ENCODE data around the gene ASTN2. TPM values are rescaled to one million over a fixed set of nuclear protein-coding genes. Genes with fewer than 3 reads are reported as not detected.
A peak's percentile ranks its signal among the peaks of the same experiment; 100 is the strongest.

ASTN2 gene
- total and polyA plus RNA-seq, 2 experiments from 2014 or later = 7.0 to 24.6 TPM

DNA sequence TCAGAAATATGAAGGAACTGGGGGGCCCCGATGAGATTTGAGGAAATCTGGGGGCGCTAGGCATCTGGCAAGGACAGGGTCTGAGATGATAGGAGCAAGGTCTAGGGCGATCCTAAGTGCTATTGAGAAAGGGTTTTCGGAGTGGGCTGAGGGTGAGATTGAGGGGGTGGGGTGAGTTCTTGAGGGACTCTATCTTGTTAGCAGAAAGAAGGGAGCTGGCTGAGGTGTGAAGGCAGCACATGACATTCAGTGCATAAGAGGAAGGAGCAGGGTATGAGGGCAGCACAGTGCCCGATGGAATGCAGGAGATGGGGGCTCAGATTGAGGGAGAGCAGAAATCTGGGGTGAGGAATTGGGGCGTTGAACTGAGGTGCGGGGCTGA, 727.1 kb downstream of the ASTN2 start:
- H3K4me2 ChIP-seq = peak overlapping the region; percentile 96
- H3K9me3 Mint-ChIP-seq = peaks cover 20% of the 10 kb centered on the region
- H3K27me3 Mint-ChIP-seq (ENCODE audit: insufficient read depth, low read depth, poor library complexity) = peaks cover 12% of the 10 kb centered on the region
- peak overlapping the region; percentile 55; the same call in 1 of the 2 replicates for H3K27ac Mint-ChIP-seq
- no peaks in the 10 kb centered on the region for H3F3A ChIP-seq (replicated peaks; ENCODE audit: low read depth)
- no peak for TF ChIP-seq POLR2AphosphoS5 (IDR thresholded peaks at IDR 0.05; ENCODE audit: low read depth)
- TF ChIP-seq, protein P1, sequence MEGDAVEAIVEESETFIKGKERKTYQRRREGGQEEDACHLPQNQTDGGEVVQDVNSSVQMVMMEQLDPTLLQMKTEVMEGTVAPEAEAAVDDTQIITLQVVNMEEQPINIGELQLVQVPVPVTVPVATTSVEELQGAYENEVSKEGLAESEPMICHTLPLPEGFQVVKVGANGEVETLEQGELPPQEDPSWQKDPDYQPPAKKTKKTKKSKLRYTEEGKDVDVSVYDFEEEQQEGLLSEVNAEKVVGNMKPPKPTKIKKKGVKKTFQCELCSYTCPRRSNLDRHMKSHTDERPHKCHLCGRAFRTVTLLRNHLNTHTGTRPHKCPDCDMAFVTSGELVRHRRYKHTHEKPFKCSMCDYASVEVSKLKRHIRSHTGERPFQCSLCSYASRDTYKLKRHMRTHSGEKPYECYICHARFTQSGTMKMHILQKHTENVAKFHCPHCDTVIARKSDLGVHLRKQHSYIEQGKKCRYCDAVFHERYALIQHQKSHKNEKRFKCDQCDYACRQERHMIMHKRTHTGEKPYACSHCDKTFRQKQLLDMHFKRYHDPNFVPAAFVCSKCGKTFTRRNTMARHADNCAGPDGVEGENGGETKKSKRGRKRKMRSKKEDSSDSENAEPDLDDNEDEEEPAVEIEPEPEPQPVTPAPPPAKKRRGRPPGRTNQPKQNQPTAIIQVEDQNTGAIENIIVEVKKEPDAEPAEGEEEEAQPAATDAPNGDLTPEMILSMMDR (conservative IDR thresholded peaks at IDR 0.05; ENCODE audit: low read depth in 2 of 2) = no peak
- H3K36me3 ChIP-seq (ENCODE audit: insufficient read depth) = 0 out of 2 replicates have a peak, but pooled peaks cover 8% of the 10 kb centered on the region
- peaks cover 28% of the 10 kb centered on the region for H3K4me1 ChIP-seq (ENCODE audit: insufficient read depth)
- H3K9me2 ChIP-seq (ENCODE audit: insufficient read depth) = no peaks in the 10 kb centered on the region
- peaks cover 17% of the 10 kb centered on the region; the same call in 1 of the 2 replicates for H4K20me1 ChIP-seq (replicated peaks; ENCODE audit: insufficient read depth)
- no peak overlapping the region for H3K27ac ChIP-seq (ENCODE audit: low read depth)
- ATAC-seq (peak; percentile 39), DNase-seq (ENCODE audit: low spot score) (peak; percentile 28)
- H2AFZ ChIP-seq = peak overlapping the region; percentile 94
- peak overlapping the region; percentile 77 for H3K4me3 ChIP-seq
- H3K27me3 ChIP-seq (ENCODE audit: insufficient read depth) = no peaks in the 10 kb centered on the region
- H3K4me1 Mint-ChIP-seq = peaks cover 27% of the 10 kb centered on the region
- peaks cover 49% of the 10 kb centered on the region for H3K79me2 ChIP-seq (replicated peaks; ENCODE audit: insufficient read depth)
- H3K36me3 Mint-ChIP-seq (ENCODE audit: low read depth) = peaks cover 22% of the 10 kb centered on the region; the same call in 2 of the 3 replicates
- H3K4me3 Mint-ChIP-seq = peak overlapping the region; percentile 81

DNA sequence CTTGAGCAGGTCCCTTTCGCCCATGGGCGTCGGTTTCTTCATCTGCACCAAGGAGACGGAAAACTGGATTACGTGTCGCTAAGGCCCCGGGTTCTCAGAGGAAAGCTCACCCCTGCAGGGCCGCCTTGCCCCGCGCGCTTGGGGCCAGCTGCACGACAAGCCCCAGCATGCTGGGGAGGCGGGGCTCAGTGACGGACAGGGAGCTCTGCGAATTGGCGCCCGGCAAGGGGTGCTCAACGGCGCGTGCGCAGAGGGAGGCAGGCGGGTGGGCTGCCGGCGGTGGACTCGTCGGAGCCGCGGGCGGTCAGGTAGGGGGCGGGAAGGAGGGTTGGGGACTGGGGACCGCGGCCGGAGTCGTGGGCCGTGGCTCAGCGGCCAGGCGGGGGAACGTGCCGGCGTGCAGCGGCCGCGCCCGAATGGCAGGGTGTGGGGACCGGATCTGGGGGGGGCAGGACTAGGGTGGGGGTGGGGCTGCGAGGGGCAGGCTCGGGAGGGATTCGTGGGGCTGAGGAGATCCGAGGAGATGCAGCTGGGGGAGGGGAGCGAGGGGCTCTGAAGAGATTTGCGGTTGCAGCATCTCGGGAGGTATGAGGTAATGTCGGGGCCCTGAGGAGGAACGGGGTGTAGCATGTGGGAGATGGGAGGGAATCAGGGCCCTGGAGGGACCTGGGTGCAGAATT, 727.6 kb downstream of the ASTN2 start, which contains the start of gene TRIM32:
TSS of gene TRIM32 (plus strand) at position 232 of the 680 bp plus-strand sequence. CDS start 10,438 bp downstream, outside the sequence.
- H3K4me3 ChIP-seq = peak within 1 kb of the TSS; percentile 77
- peak within 1 kb of the TSS; percentile 94 for H2AFZ ChIP-seq
- no peaks in the 10 kb centered on the region for H3K9me2 ChIP-seq (ENCODE audit: insufficient read depth)
- peak; percentile 95 for DNase-seq (ENCODE audit: low spot score)
- ATAC-seq = peak; percentile 93
- Mint-ChIP-seq H3K9me3 (peaks cover 21% of the 10 kb centered on the region), H3K27me3 (ENCODE audit: insufficient read depth, low read depth, poor library complexity) (peaks cover 12% of the 10 kb centered on the region), H3K4me1 (peaks cover 27% of the 10 kb centered on the region), H3K4me3 (peak within 1 kb of the TSS; percentile 81), H3K27ac (peak within 1 kb of the TSS; percentile 55), H3K36me3 (ENCODE audit: low read depth) (peaks cover 26% of the 10 kb centered on the region; the same call in 2 of the 3 replicates)
- TF ChIP-seq POLR2AphosphoS5 (IDR thresholded peaks at IDR 0.05; ENCODE audit: low read depth) (peak; percentile 94), EZH2 (IDR thresholded peaks at IDR 0.05; ENCODE audit: low read depth, unreplicated experiment) (no peak), CREB1 (CRISPR knock-in tag; IDR thresholded peaks at IDR 0.05; ENCODE audit: low read depth) (0 out of 2 replicates have a peak, but pooled peaks have one; percentile 24)
- H3K4me2 ChIP-seq = peak within 1 kb of the TSS; percentile 96
- H3K27ac ChIP-seq (ENCODE audit: low read depth) = no peak within 1 kb of the TSS
- no peaks in the 10 kb centered on the region for H3K27me3 ChIP-seq (ENCODE audit: insufficient read depth)
- peaks cover 28% of the 10 kb centered on the region for H3K4me1 ChIP-seq (ENCODE audit: insufficient read depth)
- peaks cover 17% of the 10 kb centered on the region; the same call in 1 of the 2 replicates for H4K20me1 ChIP-seq (replicated peaks; ENCODE audit: insufficient read depth)
- H3K79me2 ChIP-seq (replicated peaks; ENCODE audit: insufficient read depth) = peaks cover 45% of the 10 kb centered on the region
- no peaks in the 10 kb centered on the region for H3F3A ChIP-seq (replicated peaks; ENCODE audit: low read depth)
- H3K36me3 ChIP-seq (ENCODE audit: insufficient read depth) = 0 out of 2 replicates have a peak, but pooled peaks cover 8% of the 10 kb centered on the region

DNA sequence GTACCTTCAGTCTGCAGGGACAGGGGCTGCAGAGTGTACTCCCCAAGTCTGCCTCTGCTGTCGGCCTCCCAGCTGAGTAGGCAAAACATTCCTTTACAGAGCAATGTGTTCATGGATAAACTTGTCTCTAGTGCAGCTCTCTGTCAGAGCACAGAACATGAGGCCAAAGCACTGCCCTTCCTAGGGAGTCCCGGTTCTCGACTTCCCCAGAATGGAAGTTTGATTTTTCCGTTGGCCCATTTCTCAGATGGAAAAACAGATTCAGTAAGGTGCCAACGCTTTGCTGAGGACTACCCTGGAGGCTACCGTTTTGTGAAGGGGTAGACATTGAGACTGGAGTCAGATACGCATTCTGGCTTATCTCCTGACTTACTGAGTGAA, 728.2 kb downstream of the ASTN2 start:
- Histone ChIP-seq H3K79me2 (replicated peaks; ENCODE audit: insufficient read depth) (peaks cover 40% of the 10 kb centered on the region), H3K4me2 (peak overlapping the region; percentile 81), H3K36me3 (ENCODE audit: insufficient read depth) (0 out of 2 replicates have a peak, but pooled peaks cover 8% of the 10 kb centered on the region), H3K9me2 (ENCODE audit: insufficient read depth) (no peaks in the 10 kb centered on the region), H3F3A (replicated peaks; ENCODE audit: low read depth) (no peaks in the 10 kb centered on the region), H2AFZ (peak overlapping the region; percentile 67; the same call in 1 of the 2 replicates), H3K4me3 (peak overlapping the region; percentile 77), H3K27ac (ENCODE audit: low read depth) (no peak overlapping the region), H3K27me3 (ENCODE audit: insufficient read depth) (no peaks in the 10 kb centered on the region), H3K4me1 (ENCODE audit: insufficient read depth) (peaks cover 28% of the 10 kb centered on the region), H4K20me1 (replicated peaks; ENCODE audit: insufficient read depth) (peaks cover 12% of the 10 kb centered on the region; the same call in 1 of the 2 replicates)
- Mint-ChIP-seq H3K27ac (no peak overlapping the region; the same call in 1 of the 2 replicates), H3K36me3 (ENCODE audit: low read depth) (peaks cover 26% of the 10 kb centered on the region; the same call in 2 of the 3 replicates), H3K4me1 (peaks cover 27% of the 10 kb centered on the region), H3K9me3 (peaks cover 21% of the 10 kb centered on the region), H3K4me3 (peak overlapping the region; percentile 81), H3K27me3 (ENCODE audit: insufficient read depth, low read depth, poor library complexity) (peaks cover 12% of the 10 kb centered on the region)
- peak; percentile 27 for ATAC-seq
- DNase-seq (ENCODE audit: low spot score) = peak; percentile 44
- TF ChIP-seq, protein P1 (conservative IDR thresholded peaks at IDR 0.05; ENCODE audit: low read depth in 2 of 2) = no peak
- TF ChIP-seq POLR2AphosphoS5 (IDR thresholded peaks at IDR 0.05; ENCODE audit: low read depth) (no peak), ZNF114 (CRISPR knock-in tag; IDR thresholded peaks at IDR 0.05) (no peak), ZNF331 (CRISPR knock-in tag; IDR thresholded peaks at IDR 0.05; ENCODE audit: low read depth) (no peak)

Data from GM23338 (cell line).